GM21786 (cell line): ENCODE data around the gene ZNF346.

ENCODE experiments used
- ATAC-seq: cut with Tn5 transposase; IDR thresholded peaks from one replicate; pipeline ENCODE4 v1.9.1; 2021; ENCODE audit not compliant: unreplicated experiment

ZNF346 gene

GRCh38 chr5:177093082-177093712 is 70.7 kb downstream of the ZNF346 start:
- ATAC-seq: no peak

- ATAC-seq: no peak
Measured at GRCh38 chr5:177093803-177094202, 71.3 kb downstream of the ZNF346 start.

GRCh38 chr5:177094224-177095087 is 72.0 kb downstream of the ZNF346 start:
- no peak for ATAC-seq

DNA sequence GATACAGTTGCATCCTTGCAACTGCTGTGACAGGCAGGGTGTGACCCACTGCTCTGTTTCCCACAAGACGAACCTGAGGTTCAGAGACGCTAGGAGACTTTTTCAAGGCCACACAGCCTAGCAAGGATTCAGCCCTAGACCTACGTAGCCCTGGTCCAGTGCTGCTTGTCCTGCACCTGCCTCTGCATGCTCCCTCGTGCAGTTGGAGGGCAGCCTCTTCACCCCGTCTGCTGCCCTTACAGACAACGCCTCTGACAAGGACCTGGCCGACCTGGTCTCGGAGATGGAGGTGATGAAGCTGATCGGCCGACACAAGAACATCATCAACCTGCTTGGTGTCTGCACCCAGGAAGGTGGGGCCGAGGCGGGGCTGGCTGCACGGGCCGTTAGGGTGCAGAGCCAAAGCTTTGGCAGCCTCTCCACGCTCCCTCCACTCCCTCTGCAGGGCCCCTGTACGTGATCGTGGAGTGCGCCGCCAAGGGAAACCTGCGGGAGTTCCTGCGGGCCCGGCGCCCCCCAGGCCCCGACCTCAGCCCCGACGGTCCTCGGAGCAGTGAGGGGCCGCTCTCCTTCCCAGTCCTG is 72.7 kb downstream of the ZNF346 start:
- no peak for ATAC-seq

DNA sequence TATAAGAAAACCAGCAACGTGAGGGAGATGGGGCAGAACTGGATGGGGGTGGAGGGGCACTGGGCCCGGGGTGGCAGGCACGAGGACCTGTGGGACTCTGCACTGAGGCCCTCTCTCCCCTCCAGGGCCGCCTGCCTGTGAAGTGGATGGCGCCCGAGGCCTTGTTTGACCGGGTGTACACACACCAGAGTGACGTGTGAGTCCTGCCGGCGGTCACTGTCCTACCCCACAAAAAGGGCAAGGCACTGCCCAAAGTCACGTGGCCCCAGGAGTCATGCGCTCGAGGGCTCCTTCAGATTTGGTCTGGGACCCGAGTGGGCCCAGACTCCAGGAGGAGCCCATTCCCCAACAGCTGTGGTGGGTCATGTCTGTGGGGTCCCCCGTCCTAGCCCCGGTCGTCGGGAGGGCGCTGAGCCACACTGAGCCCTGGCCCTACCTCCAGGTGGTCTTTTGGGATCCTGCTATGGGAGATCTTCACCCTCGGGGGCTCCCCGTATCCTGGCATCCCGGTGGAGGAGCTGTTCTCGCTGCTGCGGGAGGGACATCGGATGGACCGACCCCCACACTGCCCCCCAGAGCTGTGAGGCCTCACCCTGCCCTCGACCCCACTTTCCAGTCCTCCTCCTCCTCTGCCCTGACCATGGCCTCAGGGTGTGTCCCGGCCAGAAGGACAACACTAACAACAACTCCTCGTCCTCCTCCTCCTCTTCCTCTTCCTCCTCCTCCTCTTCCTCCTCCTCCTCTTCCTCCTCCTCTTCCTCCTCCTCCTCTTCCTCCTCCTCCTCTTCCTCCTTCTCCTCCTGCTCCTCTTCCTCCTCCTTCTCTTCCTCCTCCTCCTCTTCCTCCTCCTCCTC is 73.9 kb downstream of the ZNF346 start:
- no peak for ATAC-seq

GRCh38 chr5:177097016-177097985 is 74.8 kb downstream of the ZNF346 start:
- no peak for ATAC-seq

- ATAC-seq: no peak
Measured at GRCh38 chr5:177098120-177098469, 75.6 kb downstream of the ZNF346 start.

GRCh38 chr5:177098470-177099141 is 76.1 kb downstream of the ZNF346 start:
- ATAC-seq: no peak

DNA sequence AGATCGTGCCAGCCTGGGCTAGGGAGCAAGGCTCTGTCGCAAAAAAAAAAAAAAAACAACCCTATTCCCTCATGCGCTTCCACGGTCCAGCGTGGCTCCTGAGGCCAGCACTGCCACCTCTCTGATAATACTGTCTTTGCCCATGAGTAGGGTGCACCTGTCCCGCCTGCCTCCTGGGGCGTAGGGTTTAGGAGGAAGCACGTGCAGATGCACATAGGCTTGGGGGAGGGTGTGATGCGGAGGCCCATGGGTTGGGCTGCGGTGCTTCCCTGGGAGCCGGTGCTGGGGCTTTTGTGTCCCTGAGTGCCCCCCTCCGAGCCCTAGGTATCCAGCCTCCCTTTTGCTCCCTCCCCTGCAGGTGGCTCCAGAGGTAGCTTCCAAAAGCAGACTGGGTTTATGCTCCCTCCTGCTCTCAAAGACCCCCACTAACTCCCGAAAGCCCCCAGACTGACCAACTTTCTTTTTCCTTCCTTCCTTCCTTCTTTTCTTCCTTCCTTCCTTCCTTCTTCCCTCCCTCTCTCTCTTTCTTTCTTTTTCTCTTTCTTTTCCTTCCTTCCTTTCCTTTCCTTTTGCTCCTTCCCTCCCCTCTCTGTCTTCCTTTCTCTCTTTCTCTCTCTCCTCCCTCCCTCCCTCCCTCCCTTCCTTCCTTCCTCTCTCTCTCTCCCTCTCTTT is 77.1 kb downstream of the ZNF346 start:
- no peak for ATAC-seq

GRCh38 chr5:177100714-177101121 is 78.2 kb downstream of the ZNF346 start:
- no peak for ATAC-seq

DNA sequence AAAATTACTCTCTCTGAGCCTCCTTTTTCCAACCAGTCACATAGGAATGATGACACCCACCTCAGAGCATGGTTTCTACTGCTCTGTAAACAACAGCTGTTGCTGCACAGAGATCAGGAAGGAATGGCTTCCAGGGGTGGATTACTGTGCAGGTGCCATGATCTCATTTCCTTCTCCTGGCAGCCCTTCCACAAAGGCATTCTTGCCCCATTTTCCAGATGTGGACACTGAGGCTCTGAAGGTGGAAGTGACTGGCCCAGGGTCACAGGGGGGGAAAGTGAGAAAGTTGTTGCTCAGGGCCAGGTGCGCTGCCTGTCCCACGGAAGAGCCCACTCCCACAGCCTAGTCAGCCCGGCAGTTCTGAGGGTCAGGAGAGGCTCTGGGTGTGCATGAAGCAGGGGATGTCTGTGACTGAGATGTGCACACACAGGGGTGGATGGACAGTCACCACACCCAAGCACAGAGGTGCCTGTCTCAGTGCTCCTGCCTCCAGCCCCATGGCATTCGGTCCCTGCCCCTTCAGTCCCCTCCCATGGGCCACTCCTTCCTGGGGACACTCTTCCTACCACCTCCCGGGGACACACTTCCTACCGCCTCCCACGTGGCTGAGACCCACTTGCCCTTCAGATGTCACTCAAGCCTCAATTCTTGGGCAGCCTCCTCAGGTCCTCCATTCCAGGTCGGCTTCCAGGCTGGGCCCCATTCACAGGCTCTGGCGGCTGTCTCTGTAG is 81.2 kb downstream of the ZNF346 start:
- ATAC-seq: no peak

GRCh38 chr5:177105691-177106476 is 83.4 kb downstream of the ZNF346 start:
- no peak for ATAC-seq

DNA sequence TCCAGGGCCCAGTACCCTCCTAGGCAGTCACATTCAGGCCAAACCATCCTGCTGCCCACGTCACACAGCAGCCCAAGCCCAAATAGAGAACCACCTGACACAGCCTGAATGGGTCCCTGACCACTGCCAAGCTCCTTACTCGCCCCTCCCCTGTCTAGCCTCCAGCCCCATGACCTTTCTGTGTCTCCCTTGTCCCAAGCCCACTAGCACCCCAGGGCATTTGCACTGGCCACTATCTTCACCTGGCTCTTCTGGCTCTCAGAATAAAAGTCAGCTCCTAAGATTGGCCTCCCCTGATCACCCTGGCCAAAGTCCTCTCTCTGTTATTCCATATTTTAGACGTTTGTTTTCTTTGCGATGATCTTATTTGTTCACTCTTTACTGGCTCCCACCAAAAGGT is 84.7 kb downstream of the ZNF346 start:
- ATAC-seq: no peak

- no peak for ATAC-seq
Measured at GRCh38 chr5:177109810-177110209, 87.3 kb downstream of the ZNF346 start.

DNA sequence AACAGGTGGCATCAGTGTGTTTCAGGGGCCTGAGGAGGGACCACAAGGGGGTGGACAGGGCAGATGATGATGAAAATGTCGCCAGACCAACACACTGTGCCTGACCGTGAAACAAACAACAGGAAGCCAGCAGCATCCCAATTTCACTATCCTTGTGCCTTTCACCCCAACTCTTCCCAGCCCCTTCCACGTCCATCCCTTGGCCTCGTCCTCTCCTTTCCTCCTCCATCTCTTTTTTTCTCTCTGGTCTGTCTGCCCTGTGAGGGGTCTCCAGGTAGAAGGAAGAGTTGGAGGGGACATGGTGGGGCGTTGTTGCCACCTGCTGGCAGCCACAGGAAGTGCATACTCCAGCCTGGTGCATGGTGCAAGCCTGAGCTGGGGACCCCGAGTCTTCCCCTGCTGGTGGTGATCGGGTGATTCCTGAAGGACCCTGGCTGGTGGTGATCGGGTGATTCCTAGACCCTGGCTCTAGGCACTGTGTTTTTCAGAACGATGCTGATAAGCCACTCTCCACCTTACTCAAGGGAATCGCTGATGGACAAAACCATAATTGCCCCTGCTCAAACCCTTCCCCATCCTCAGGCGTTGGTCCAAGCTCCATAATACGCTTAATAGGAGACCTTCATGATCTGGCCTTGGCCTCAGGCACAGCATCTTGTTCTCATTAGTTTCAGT is 89.4 kb downstream of the ZNF346 start:
- ATAC-seq: no peak

GRCh38 chr5:177112589-177113220 is 90.2 kb downstream of the ZNF346 start:
- ATAC-seq: no peak
